Body of pancreas (tissue), 4 donors: Measurements from ENCODE around the gene EBF3. TPM values are rescaled to one million over a fixed set of nuclear protein-coding genes. Genes with fewer than 3 reads are reported as not detected.

Experiments
- ATAC-seq: fragments of 150-250 bp; one replicate; pipeline ENCODE4 v1.9.1; 2016
- DNase-seq, 4 donors: peaks; one replicate each; pipeline ENCODE4 v3.0.0-alpha.2; 2019
- H3K27ac ChIP-seq, 4 donors: fragments of 200-600 bp; sonication (generic); 1 replicate in 3 of 4; 2 replicates in 1 of 4; pipeline versions ENCODE4 v1.5.1 to v1.6.1; 2016 to 2019; ENCODE audit warnings: mild to moderate bottlenecking in 1 of 4, mixed read lengths in 1 of 4, moderate library complexity in 1 of 4
- H3K27me3 ChIP-seq, 2 donors: fragments of 200-600 bp; sonication (generic); one replicate each; pipeline ENCODE4 v1.6.0; 2016; ENCODE audit warnings: mild to moderate bottlenecking in 1 of 2
- H3K36me3 ChIP-seq, 2 donors: fragments of 200-600 bp; sonication (generic); replicated peaks in 1 of 2; 2 replicates each; pipeline ENCODE4 v1.5.1; 2016; ENCODE audit warnings: low read depth in 2 of 2; ENCODE audit not compliant: insufficient read depth in 1 of 2
- H3K4me1 ChIP-seq: fragments of 200-600 bp; sonication (generic); one replicate; pipeline ENCODE4 v1.6.0; 2016
- H3K4me3 ChIP-seq, 2 donors: fragments of 200-600 bp; sonication (generic); 1 replicate in 1 of 2; 2 replicates in 1 of 2; pipeline ENCODE4 v1.5.1; 2016 to 2019
- H3K9me3 ChIP-seq, 3 donors: fragments of 200-600 bp; sonication (generic); 1 replicate in 2 of 3; 2 replicates in 1 of 3; pipeline ENCODE4 v1.5.1; 2016
- CTCF ChIP-seq, 7 experiments: fragments of 450-650 bp in 4 of 7; fragments of 200-600 bp in 3 of 7; sonication (generic) in 3 of 7; IDR thresholded peaks; one replicate each; pipeline ENCODE4 v1.5.1; 2016 to 2019; ENCODE audit warnings: antibody characterized with exemption in 7 of 7
- POLR2A ChIP-seq, 3 donors: fragments of 450-650 bp; IDR thresholded peaks; one replicate each; pipeline ENCODE4 v1.6.1; 2016; ENCODE audit warnings: antibody characterized with exemption in 3 of 3, mild to moderate bottlenecking in 2 of 3
- WGBS, 2 donors: methylation state at CpG; one replicate each; pipeline ENCODE4 v1.1.5; 2017; 5-methylcytosine and 5-hydroxymethylcytosine counted together
- intact Hi-C: fragments of 100-400 bp; cut with DNase I; formaldehyde crosslinking; loops from one replicate; pipeline ENCODE4 v1.15.1; 2023
- total RNA-seq, 2 donors: library from RNA; depleted of rRNA; stranded (reverse); fragments of >200 nt; gene quantifications; one replicate each; pipeline ENCODE4 v1.1.0, GENCODE V29; 2016

EBF3 gene
- total RNA-seq, 2 donors from 2014 or later: 2.3 to 4.6 TPM

GRCh38 chr10:129942019-129942277 lies 22.1 kb downstream of the EBF3 start:
- no peak for DNase-seq
- intact Hi-C loops: no loop called here
- no peak for ATAC-seq
- no peak overlapping the region for H3K27ac ChIP-seq
- H3K4me3 ChIP-seq: no peak overlapping the region
- H3K27me3 ChIP-seq: peaks cover 0 to 5% of the 10 kb centered on the region in 2 donors
- no peaks in the 10 kb centered on the region for H3K36me3 ChIP-seq
- TF ChIP-seq CTCF (IDR thresholded peaks at IDR 0.05) (no peak), POLR2A (IDR thresholded peaks at IDR 0.05) (no peak)
- H3K9me3 ChIP-seq: no peaks in the 10 kb centered on the region
- 76 to 81% methylated on average over 3 to 4 of the region's 4 CpGs for WGBS, 2 donors
- peaks cover 7% of the 10 kb centered on the region for H3K4me1 ChIP-seq

GRCh38 chr10:129941199-129942018 lies 22.7 kb downstream of the EBF3 start:
- H3K27ac ChIP-seq: no peak overlapping the region
- peaks cover 2% of the 10 kb centered on the region for H3K4me1 ChIP-seq
- no peaks in the 10 kb centered on the region for H3K9me3 ChIP-seq
- 87 to 89% methylated on average over 12 to 16 of the region's 16 CpGs for WGBS, 2 donors
- H3K27me3 ChIP-seq: no peaks in the 10 kb centered on the region
- TF ChIP-seq POLR2A (IDR thresholded peaks at IDR 0.05) (no peak), CTCF (IDR thresholded peaks at IDR 0.05) (no peak)
- H3K4me3 ChIP-seq: no peak overlapping the region
- H3K36me3 ChIP-seq: no peaks in the 10 kb centered on the region
- intact Hi-C loops: no loop called here
- ATAC-seq (no peak), DNase-seq (no peak)

GRCh38 chr10:129940617-129941198 lies 23.4 kb downstream of the EBF3 start:
- TF ChIP-seq CTCF (IDR thresholded peaks at IDR 0.05) (no peak), POLR2A (IDR thresholded peaks at IDR 0.05) (no peak)
- ATAC-seq: no peak
- 80 to 88% methylated on average over 13 of the region's 13 CpGs for WGBS, 2 donors
- H3K27ac ChIP-seq: no peak overlapping the region
- H3K36me3 ChIP-seq: no peaks in the 10 kb centered on the region
- intact Hi-C loops: no loop called here
- H3K4me3 ChIP-seq: no peak overlapping the region
- no peaks in the 10 kb centered on the region for H3K27me3 ChIP-seq
- no peaks in the 10 kb centered on the region for H3K4me1 ChIP-seq
- H3K9me3 ChIP-seq: no peaks in the 10 kb centered on the region
- DNase-seq: no peak

- Histone ChIP-seq H3K27me3 (no peaks in the 10 kb centered on the region), H3K36me3 (no peaks in the 10 kb centered on the region), H3K27ac (no peak overlapping the region), H3K9me3 (no peaks in the 10 kb centered on the region), H3K4me1 (no peaks in the 10 kb centered on the region), H3K4me3 (no peak overlapping the region)
- no peak for ATAC-seq
- TF ChIP-seq POLR2A (IDR thresholded peaks at IDR 0.05) (no peak), CTCF (IDR thresholded peaks at IDR 0.05) (no peak)
- intact Hi-C loops: no loop called here
- WGBS, 2 donors: 62 to 68% methylated on average over 17 to 22 of the region's 23 CpGs
- no peak for DNase-seq
Observed at GRCh38 chr10:129939416-129940275, 24.4 kb downstream of the EBF3 start.
